Caco-2 (cell line): ENCODE measurements around the gene ZNF175. TPM values are rescaled to one million over a fixed set of nuclear protein-coding genes. Genes with fewer than 3 reads are reported as not detected.

ENCODE experiments used
- BruUV-seq: library from RNA; stranded (reverse); fragments of 400-500 nt; replicated peaks from 2 replicates; lab custom pipeline; 2021; lab: Mats Ljungman, UMichigan
- CTCF ChIA-PET: fragments of 300-600 bp; sonication (Branson Sonifier 250); formaldehyde crosslinking; loops from one replicate; lab custom pipeline; 2022; ENCODE audit warnings: antibody characterized with exemption; lab: Charles Lee
- POLR2A ChIA-PET: fragments of 300-600 bp; sonication (Branson Sonifier 250); formaldehyde crosslinking; loops from one replicate; lab custom pipeline; 2022; ENCODE audit warnings: antibody characterized with exemption; lab: Charles Lee
- DNase-seq, 2 experiments: peaks; one replicate each; pipeline versions ENCODE4 v3.0.0 to v3.0.0-alpha.2; 2020 to 2022
- H3K27me3 ChIP-seq: replicated peaks from 2 replicates; pipeline ENCODE4 v1.6.0; 2011; ENCODE audit warnings: low read length; ENCODE audit not compliant: control insufficient read depth, insufficient read depth
- H3K36me3 ChIP-seq: 2 replicates; pipeline ENCODE4 v1.5.1; 2011; ENCODE audit warnings: low read length; ENCODE audit not compliant: control insufficient read depth, insufficient read depth
- H3K4me1 ChIP-seq: fragments of 250-450 bp; sonication (Bioruptor Pico); 2 replicates; pipeline ENCODE4 v1.5.1; 2020; ENCODE audit warnings: mild to moderate bottlenecking
- H3K4me3 ChIP-seq: 2 replicates; pipeline ENCODE4 v1.5.1; 2011; ENCODE audit warnings: low read depth, mild to moderate bottlenecking, control low read depth, low read length
- H3K9me3 ChIP-seq: fragments of 250-450 bp; sonication (Bioruptor Pico); 2 replicates; pipeline ENCODE4 v1.5.1; 2020; ENCODE audit warnings: mild to moderate bottlenecking, moderate library complexity
- H3K27ac Mint-ChIP-seq: one replicate; pipeline ENCODE4 v1.8.0; 2022; ENCODE audit warnings: mixed read lengths; ENCODE audit not compliant: unreplicated experiment
- H3K27me3 Mint-ChIP-seq: one replicate; pipeline ENCODE4 v1.8.0; 2022; ENCODE audit warnings: mixed read lengths; ENCODE audit not compliant: insufficient read depth, unreplicated experiment
- H3K36me3 Mint-ChIP-seq: one replicate; pipeline ENCODE4 v1.8.0; 2022; ENCODE audit warnings: mild to moderate bottlenecking, mixed read lengths; ENCODE audit not compliant: insufficient read depth, unreplicated experiment
- H3K4me1 Mint-ChIP-seq: one replicate; pipeline ENCODE4 v1.8.0; 2022; ENCODE audit warnings: low read depth, mixed read lengths; ENCODE audit not compliant: unreplicated experiment
- H3K4me3 Mint-ChIP-seq: one replicate; pipeline ENCODE4 v1.8.0; 2022; ENCODE audit warnings: mild to moderate bottlenecking, moderate library complexity, mixed read lengths; ENCODE audit not compliant: unreplicated experiment
- H3K9me3 Mint-ChIP-seq: one replicate; pipeline ENCODE4 v1.8.0; 2022; ENCODE audit warnings: mixed read lengths; ENCODE audit not compliant: unreplicated experiment
- intact Hi-C: fragments of 100-400 bp; cut with micrococcal nuclease; formaldehyde crosslinking; loops from one replicate; pipeline ENCODE4 v1.10.0; 2022; ENCODE audit not compliant: unreplicated experiment
- total RNA-seq: library from RNA; stranded (reverse); gene quantifications from 2 replicates; pipeline ENCODE4 v1.2.3, GENCODE V29; 2022
- TF ChIP-seq, protein P1 (sequence below), 2 experiments: fragments of 200-600 bp in 1 of 2; IDR thresholded peaks; 1 replicate in 1 of 2; 2 replicates in 1 of 2; pipeline versions ENCODE4 v1.5.1 to v1.8.0; 2011 to 2022; ENCODE audit warnings: antibody characterized with exemption in 1 of 2, control low read depth in 1 of 2, inconsistent platforms in 1 of 2, low read depth in 1 of 2, low read length in 1 of 2, mild to moderate bottlenecking in 1 of 2, moderate library complexity in 1 of 2; ENCODE audit not compliant: insufficient read depth in 1 of 2, severe bottlenecking in 1 of 2, unreplicated experiment in 1 of 2

The ZNF175 gene
- total RNA-seq, 1 experiment from 2014 or later: 8.7 TPM

DNA sequence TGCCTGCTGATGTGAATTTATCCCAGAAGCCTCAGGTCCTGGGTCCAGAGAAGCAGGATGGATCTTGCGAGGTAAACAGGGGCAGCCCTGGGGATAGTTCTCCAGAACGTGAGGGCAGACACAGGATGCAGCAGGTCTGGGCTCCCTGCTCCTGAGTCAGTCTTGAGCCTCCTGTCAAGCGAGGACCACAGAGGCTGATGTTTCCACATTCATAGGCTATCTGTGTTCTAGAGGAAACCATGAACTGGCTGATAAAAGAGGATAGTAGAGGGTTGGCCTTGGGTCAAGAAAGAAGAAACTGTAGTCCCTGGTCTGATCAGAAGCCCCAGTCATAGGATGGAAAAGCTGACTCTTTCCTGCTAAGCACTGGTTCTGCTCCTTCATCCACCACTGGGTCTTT lies 2.2 kb downstream of the ZNF175 start:
- Mint-ChIP-seq H3K27me3 (no peaks in the 10 kb centered on the region), H3K36me3 (peaks cover 36% of the 10 kb centered on the region), H3K4me1 (peaks cover 9% of the 10 kb centered on the region), H3K9me3 (no peaks in the 10 kb centered on the region), H3K27ac (no peak overlapping the region), H3K4me3 (no peak overlapping the region)
- 0 out of 2 replicates have a peak, but pooled peaks cover 4% of the 10 kb centered on the region for H3K9me3 ChIP-seq
- intact Hi-C loops: no loop called here
- H3K4me1 ChIP-seq: peaks cover 10% of the 10 kb centered on the region
- TF ChIP-seq, protein P1, sequence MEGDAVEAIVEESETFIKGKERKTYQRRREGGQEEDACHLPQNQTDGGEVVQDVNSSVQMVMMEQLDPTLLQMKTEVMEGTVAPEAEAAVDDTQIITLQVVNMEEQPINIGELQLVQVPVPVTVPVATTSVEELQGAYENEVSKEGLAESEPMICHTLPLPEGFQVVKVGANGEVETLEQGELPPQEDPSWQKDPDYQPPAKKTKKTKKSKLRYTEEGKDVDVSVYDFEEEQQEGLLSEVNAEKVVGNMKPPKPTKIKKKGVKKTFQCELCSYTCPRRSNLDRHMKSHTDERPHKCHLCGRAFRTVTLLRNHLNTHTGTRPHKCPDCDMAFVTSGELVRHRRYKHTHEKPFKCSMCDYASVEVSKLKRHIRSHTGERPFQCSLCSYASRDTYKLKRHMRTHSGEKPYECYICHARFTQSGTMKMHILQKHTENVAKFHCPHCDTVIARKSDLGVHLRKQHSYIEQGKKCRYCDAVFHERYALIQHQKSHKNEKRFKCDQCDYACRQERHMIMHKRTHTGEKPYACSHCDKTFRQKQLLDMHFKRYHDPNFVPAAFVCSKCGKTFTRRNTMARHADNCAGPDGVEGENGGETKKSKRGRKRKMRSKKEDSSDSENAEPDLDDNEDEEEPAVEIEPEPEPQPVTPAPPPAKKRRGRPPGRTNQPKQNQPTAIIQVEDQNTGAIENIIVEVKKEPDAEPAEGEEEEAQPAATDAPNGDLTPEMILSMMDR (IDR thresholded peaks at IDR 0.05; ENCODE audit: insufficient read depth in 1 of 2, low read depth in 1 of 2, low read length in 1 of 2, severe bottlenecking in 1 of 2, unreplicated experiment in 1 of 2): no peak
- CTCF ChIA-PET: no interaction called here
- no peaks in the 10 kb centered on the region for H3K36me3 ChIP-seq
- POLR2A ChIA-PET: no interaction called here
- no peak for DNase-seq
- H3K27me3 ChIP-seq: no peaks in the 10 kb centered on the region
- BruUV-seq: no TSS peak
- no peak overlapping the region for H3K4me3 ChIP-seq

DNA sequence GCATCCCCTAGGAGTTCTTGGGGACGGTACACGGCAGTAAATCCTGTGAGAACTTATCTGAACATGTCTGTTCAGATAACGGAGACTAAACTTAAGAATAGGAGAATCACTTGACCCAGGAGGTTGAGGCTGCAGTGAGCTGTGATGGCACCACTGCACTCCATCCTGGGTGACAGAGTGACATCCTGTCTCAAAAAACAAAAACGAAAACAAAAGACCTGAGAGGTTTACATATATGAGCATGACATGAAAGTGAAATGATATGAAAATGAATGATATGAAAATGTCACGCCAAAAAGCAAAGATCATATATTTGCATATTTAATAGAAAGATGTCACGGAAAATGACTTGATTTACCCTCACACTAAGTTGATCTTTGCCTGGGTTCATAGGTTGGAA lies 5.8 kb downstream of the ZNF175 start:
- Mint-ChIP-seq H3K9me3 (no peaks in the 10 kb centered on the region), H3K27ac (no peak overlapping the region), H3K36me3 (peaks cover 42% of the 10 kb centered on the region), H3K4me3 (no peak overlapping the region), H3K27me3 (no peaks in the 10 kb centered on the region), H3K4me1 (peaks cover 2% of the 10 kb centered on the region)
- no TSS peak for BruUV-seq
- Histone ChIP-seq H3K27me3 (no peaks in the 10 kb centered on the region), H3K4me1 (peaks cover 3% of the 10 kb centered on the region; the same call in 1 of the 2 replicates), H3K9me3 (0 out of 2 replicates have a peak, but pooled peaks cover 4% of the 10 kb centered on the region), H3K4me3 (no peak overlapping the region), H3K36me3 (no peaks in the 10 kb centered on the region; the same call in 1 of the 2 replicates)
- ChIA-PET POLR2A (no interaction called here), CTCF (no interaction called here)
- DNase-seq: no peak
- intact Hi-C loops: no loop called here
- TF ChIP-seq, protein P1 (IDR thresholded peaks at IDR 0.05; ENCODE audit: insufficient read depth in 1 of 2, low read depth in 1 of 2, low read length in 1 of 2, severe bottlenecking in 1 of 2, unreplicated experiment in 1 of 2): no peak

DNA sequence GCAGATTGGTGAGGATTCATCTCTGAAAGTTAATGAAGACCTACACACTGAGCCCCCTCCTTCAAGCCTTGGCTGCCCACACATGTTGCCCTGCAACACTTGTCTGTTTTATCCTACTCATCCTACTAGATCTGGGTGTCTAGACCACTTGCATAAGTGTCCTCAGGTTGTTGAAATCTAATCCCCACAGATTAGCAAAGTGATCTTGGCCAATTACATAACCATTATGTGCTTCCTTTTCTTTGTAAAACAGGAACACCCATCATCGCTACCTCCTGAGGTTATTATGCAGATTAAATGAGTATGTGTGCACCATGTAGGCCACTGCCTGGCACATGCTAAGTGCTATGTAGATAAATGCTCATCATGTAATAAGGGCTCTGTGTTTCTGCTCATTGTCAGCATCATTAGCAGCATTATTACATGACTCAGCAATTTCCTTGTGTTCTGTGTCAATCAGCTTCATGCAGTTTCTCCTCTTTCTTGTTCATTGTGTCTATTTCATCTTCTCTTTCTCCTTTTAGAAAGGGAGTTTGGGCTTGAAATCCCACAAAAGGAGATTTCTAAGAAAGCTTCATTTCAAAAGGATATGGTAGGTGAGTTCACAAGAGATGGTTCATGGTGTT lies 15.1 kb downstream of the ZNF175 start:
- intact Hi-C loops: no loop called here
- Mint-ChIP-seq H3K36me3 (peaks cover 45% of the 10 kb centered on the region), H3K9me3 (peaks cover 59% of the 10 kb centered on the region), H3K4me1 (no peaks in the 10 kb centered on the region), H3K4me3 (no peak overlapping the region), H3K27ac (no peak overlapping the region), H3K27me3 (no peaks in the 10 kb centered on the region)
- Histone ChIP-seq H3K4me3 (no peak overlapping the region), H3K9me3 (peaks cover 30% of the 10 kb centered on the region), H3K27me3 (no peaks in the 10 kb centered on the region), H3K36me3 (peaks cover 4% of the 10 kb centered on the region), H3K4me1 (no peaks in the 10 kb centered on the region)
- TF ChIP-seq, protein P1 (IDR thresholded peaks at IDR 0.05; ENCODE audit: insufficient read depth in 1 of 2, low read depth in 1 of 2, low read length in 1 of 2, severe bottlenecking in 1 of 2, unreplicated experiment in 1 of 2): no peak
- ChIA-PET CTCF (no interaction called here), POLR2A (no interaction called here)
- BruUV-seq: no TSS peak
- no peak for DNase-seq
